GM21381 (cell line): ENCODE results near the gene CD4.
A peak's percentile ranks its signal among the peaks of the same experiment; 100 is the strongest.
"Not testable (repeated sequence)": the region's sequence is repeated elsewhere in the genome, so short reads cannot be mapped to it uniquely, and the experiment has no call there.

Experiments used
- ATAC-seq: cut with Tn5 transposase; IDR thresholded peaks from one replicate; pipeline ENCODE4 v1.9.1; 2021; ENCODE audit warnings: mild to moderate bottlenecking, moderate library complexity; ENCODE audit not compliant: unreplicated experiment

CD4 gene

DNA sequence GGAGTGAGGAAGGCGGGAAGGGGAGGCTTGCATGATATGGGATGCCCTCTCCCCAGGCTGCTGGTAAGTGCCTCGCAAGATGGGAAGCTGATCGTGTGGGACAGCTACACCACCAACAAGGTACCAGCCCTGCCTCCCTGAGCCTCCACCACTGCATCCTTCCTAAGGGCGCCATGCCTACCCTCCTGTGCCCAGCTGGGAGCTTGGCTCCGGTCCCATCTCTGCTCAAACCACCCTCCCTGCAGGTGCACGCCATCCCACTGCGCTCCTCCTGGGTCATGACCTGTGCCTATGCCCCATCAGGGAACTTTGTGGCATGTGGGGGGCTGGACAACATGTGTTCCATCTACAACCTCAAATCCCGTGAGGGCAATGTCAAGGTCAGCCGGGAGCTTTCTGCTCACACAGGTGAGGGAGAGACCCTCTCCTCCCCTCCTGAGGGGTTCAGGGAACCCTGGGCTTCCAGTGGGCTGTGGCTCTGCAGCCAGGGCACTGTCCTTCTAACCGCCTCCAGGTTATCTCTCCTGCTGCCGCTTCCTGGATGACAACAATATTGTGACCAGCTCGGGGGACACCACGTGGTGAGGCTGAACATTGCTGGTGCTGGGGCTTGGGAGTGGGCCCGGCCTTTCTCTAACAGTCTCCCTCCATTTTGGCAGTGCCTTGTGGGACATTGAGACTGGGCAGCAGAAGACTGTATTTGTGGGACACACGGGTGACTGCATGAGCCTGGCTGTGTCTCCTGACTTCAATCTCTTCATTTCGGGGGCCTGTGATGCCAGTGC lies 54.0 kb downstream of the CD4 start:
- ATAC-seq = no peak

DNA sequence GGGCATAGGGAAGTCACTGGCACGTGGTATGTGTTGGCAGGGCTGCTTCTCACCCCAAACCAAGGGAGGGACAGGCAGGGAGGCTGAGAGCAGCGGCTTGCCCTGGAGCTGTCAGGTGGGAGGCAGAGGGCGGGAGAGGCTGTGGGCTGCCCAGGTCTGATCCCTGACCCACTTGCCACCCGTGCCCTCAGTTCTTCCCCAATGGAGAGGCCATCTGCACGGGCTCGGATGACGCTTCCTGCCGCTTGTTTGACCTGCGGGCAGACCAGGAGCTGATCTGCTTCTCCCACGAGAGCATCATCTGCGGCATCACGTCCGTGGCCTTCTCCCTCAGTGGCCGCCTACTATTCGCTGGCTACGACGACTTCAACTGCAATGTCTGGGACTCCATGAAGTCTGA lies 56.1 kb downstream of the CD4 start:
- ATAC-seq = no peak

DNA sequence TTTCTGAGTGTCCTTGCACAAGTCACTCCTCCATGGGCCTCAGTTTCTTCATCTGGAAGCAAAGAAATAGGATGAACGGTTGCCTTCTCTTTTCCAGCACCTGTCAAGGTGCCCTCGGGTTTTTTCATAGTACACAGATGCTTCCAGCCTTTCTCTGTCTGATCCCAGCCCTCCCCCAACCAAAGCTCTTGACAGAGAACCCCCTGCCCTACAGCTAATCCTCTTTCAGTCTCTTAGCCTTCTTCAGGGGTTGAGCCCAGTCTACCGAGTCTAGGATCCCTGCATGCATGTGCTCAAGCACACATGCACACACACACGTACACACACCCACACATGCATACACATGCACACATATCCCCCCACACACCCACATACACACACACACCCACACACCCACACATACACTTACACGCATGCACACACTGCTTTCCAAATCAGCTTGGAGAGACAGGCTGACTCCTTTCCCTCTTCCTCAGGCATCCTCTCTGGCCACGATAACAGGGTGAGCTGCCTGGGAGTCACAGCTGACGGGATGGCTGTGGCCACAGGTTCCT lies 57.1 kb downstream of the CD4 start:
- ATAC-seq = no peak

DNA sequence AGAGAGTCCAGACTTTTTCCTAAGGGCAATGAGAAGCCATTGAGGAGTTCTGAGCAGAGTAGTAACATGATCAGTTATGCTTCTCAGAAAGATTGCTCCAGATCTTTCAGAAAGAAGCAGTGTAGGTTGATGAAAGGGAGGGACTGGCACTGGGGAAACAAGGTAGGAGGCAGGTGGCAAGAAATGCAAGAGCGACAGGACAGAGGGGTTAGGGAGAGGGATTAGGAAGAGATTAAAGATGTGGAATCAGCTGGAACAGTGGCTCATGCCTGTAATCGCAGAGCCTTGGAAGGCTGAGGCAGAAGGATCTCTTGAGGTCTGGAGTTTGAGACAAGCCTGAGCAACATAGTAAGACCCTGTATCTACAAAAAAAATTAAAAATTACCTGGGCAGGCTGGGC lies 58.3 kb downstream of the CD4 start:
- ATAC-seq = no peak

DNA sequence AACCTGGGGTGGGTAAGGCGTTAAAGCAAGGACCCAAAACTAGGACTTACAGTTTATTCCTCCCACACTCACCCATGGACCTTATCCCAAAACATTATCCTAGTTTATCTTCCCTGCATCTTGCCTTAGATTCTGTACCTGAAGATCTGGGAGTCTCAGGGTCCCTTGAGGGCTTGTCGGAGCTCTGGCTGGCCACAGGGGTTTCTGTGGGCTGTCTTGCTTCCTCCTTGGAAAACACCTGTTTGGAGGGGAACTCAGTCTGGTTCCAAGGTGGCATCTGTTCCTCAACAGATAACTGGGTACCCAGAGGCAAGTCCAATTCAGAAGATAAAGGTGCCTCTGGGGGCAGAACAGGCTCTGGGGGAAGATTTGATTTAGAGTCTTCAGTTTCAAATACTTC lies 60.1 kb downstream of the CD4 start:
- ATAC-seq = no peak

DNA sequence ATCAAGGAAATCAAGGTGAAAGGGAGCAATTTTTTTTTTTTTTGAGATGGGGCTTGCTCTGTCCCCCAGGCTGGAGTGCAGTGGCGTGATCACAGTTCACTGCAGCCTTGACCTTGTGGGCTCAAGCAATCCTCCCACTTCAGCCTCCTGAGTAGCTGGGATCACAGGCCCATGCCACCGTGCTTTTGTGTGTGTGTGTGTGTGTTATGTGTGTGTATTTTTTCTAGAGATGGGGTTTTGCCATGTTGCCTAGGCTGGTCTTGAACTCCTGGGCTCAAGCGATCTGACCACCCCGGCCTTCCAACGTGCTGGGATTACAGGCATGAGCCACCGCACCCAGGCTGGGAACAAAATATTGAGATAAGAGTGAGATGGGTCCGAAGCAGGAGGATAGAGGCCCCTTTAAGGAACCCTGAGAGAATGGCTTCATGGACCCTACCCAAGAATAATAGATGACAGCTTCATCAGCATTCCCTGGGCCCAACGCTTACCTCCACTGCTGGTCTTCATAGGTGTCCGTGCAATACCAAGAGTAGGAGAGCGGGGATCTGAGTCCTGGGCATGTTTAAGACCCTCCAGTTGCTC lies 60.7 kb downstream of the CD4 start:
- no peak for ATAC-seq

DNA sequence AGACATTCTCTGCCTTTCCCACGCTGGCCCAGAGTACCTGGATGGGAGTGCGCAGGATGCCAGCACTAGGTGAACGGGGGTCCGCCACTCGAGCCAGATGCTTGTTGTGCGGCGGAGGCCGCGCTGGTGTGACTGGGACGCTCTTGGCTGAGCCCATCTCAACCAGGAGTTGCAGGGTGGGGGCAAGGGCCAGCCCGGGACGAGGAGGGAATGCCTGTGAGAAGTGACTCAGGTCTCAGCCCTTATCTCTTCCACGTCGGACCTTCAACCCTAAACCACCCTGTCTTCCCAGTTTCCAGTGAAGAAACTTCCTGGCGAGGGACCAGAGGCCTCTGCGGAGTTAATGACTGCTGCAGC lies 61.4 kb downstream of the CD4 start:
- no peak for ATAC-seq

DNA sequence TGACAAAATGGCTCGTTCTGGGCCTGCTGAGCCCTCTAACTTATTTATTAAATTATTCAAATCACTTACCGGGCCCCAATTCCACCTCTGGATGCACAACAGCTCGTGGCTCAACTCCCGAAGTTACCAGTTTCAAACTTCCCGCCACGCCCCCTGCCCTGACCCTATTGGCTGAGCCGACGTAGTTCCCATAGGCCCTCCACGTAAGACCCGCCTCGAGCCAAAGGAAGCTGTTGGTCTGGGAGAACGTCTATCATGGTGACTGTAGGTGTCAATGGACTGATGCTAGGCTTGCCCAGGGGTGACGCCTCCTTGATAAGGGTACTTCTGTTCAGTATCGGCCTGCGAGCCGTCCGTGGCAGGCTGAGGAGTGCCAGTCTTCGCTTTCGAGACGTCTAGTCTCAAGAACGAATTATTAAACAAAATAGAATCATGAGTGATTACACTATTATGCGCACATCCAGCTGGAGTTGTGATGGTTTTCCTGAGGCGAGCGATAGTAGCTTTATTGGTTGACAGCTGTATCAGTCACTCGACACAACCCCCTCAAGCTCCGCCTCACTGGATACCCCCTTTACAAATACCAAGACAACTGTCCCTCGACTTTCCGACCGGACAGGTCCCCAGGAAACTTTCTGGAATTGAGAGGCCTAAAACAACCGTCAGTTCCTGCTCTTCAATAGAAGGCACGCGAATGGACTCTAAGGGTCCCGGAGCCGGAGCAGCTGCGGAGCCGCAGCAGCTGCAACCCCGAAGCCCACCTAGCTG lies 62.0 kb downstream of the CD4 start, which contains the start of gene CDCA3:
CDCA3 (minus strand) TSS at position 134 of the 768 bp plus-strand sequence. CDS start 334 bp downstream, outside the sequence.
- peak; percentile 50 for ATAC-seq

DNA sequence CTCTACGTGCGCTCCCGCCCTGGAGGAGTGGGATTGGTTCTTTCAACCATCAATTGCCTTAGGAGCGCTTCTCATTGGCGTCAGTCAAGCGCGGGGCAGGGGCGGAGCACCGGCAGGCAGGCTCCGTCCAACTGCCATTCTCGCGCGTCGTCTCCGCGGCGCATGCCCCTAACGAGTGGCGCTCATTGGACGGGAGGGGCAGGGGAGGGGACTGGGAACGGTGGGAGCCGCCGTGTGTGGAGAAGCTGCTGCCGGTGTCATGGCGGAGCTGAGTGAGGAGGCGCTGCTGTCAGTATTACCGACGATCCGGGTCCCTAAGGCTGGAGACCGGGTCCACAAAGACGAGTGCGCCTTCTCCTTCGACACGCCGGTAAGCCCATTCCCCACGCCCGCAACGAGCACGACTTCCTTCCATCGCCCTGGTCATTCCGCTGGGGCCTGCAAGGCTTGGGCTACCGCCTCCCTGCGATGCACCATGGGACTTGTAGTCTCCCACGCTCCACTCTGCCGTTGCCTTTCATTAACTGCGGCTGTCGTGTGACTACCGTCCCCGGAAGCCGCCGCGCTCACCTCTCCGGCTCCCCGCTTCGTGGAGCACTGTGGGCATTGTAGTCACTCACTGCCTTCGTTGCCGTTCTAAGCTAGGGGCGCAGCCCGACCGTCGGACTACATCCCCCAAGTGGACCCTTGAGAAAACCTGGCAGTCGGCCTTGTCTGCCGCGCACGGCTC lies 62.8 kb downstream of the CD4 start, which contains the start of gene USP5:
USP5 (plus strand) TSS at position 230 of the 730 bp plus-strand sequence; CDS start at position 260, 30 bp downstream.
- ATAC-seq = peak; percentile 70

DNA sequence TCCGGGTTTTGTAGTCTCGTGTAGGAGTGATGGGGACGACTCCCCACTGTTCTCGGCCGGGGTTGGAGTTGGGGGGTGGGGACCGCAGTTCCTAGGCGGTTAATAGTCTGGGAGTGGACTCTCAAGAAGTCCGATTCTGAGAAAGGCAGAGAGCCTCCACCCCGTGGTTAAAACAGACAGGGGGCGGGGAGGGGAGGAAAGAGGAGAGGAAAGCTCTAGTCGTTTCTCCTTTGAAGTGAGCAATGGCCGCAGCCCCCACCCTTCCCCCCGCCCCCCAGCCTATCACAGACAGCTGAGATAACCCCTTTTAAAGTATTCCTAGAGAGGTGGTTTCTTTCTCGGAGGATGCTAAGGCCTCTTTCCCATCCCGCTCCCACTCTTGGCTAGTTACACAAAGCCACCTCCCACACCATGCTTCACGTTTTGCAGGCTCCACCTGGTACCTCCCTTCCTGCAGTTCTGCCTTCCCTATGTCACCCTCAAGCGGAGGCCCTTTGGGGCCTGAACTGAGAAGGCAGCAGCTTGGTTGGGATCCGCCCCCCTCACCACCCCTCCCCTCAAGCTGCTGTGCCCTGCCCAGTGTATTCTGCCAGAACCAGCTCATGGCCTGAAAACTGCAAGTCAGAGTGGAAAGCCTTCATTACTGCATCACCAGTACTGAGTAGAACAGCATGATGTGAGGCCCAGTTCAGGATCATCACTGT lies 63.5 kb downstream of the CD4 start:
- no peak for ATAC-seq

DNA sequence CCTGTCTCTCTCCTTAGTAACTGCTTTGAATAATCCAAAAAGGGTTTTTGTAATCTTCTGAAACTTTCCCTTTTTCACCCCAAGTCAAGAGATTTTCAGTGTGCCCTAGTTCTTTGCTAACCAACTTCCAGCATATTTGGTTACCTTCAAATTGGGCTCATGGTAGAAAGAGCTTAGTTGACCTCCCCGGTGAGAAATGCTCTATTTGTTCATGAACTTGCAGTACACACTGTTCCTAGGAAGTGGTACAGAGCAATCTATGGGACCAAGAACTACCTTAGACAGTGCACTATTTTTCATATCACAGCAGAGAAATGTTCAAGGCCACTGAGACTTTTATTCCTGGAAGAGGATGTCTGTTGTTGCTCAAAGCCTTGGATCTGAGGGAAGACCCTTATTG lies 64.3 kb downstream of the CD4 start:
- no peak for ATAC-seq

DNA sequence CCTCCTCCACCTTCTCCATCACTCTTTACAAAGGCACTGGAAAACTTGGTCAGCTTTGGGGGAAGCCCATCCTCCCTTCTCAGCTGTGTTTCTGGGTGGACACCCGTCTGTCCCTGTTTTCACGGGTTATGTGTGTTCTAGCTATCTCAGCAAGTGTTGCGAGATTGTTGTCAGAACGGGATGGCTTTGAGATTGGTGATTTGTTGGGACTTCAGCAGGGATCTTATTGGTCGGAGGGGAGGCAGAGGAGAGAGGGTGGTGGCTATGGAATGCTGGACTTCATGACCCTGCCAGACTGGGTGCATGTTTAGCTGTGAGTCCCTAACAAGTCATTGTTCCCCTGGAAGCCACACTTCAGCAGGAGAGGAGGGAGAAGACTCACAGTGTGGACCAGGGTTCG lies 64.7 kb downstream of the CD4 start:
- ATAC-seq = no peak

DNA sequence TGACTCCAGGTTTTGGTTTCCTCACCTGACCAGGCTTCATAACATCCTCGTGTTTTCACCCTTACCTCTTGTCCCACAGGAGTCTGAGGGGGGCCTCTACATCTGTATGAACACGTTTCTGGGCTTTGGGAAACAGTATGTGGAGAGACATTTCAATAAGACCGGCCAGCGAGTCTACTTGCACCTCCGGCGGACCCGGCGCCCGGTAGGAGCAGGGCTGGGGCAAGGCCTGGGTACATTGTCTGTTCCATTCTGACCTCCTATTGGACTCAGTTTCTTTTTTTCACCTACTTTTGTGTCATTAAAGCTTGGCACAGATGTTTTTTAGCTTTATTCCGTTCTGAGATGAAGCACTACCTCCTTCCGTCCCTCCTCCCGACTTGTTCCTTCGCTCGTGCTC lies 66.0 kb downstream of the CD4 start:
- no peak for ATAC-seq

DNA sequence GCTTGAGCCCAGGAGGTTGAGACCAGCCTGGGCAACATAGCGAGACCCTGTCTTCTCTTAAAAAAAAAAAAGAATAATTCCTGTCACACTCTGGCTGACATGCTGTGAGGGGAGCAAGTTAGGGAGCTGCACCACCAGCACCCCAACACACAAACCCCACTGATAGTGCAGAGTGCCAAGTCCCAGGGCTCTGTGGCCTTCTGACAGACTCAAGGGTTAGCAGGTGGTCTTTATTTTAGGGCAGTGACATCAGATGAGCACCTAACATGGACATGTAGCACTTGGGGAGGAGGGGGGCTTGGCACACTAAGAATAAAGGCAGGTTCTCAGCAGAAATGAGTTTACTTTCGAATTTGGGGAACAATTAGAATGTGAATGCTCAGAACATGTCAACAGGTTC lies 69.5 kb downstream of the CD4 start:
- ATAC-seq = no peak

DNA sequence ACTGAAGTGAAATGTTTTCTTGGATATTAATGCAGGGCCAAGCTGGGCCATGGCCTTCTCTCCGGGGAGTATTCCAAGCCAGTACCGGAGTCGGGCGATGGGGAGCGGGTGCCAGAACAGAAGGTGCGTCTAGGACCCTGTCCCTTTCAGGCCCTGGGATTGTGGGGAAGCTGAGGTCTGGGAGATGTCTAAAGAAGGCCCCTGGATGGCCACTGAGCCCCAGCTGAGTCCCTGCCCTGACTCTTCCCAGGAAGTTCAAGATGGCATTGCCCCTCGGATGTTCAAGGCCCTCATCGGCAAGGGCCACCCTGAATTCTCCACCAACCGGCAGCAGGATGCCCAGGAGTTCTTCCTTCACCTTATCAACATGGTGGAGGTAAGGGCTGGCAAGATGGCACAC lies 70.8 kb downstream of the CD4 start:
- ATAC-seq = no peak

DNA sequence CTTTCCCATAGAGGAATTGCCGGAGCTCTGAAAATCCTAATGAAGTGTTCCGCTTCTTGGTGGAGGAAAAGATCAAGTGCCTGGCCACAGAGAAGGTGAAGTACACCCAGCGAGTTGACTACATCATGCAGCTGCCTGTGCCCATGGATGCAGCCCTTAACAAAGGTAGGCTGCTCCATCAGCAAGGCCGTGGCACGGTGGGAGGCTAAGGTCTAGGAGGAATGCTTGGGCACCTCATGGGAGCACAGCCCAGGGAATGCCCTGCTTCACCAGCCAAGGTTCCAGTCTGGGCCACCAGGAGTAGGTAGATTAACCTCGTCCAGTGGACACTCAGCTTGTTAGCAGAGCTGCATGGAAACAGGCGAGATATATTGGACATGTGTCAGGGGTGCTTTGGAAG lies 71.6 kb downstream of the CD4 start:
- ATAC-seq = no peak

DNA sequence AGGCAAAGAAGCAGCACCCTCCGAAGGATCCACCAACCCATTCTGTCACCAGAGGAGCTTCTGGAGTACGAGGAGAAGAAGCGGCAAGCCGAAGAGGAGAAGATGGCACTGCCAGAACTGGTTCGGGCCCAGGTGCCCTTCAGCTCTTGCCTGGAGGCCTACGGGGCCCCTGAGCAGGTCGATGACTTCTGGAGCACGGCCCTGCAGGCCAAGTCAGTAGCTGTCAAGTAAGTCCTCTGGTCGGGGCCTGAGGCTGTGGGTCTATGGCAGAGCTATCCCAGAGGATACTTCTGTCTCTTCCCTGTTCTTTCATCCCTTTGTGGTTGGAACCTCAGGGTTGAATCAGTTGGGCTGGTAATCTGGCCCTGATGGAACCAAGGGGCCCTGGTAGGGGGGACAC lies 72.1 kb downstream of the CD4 start:
- no peak for ATAC-seq

DNA sequence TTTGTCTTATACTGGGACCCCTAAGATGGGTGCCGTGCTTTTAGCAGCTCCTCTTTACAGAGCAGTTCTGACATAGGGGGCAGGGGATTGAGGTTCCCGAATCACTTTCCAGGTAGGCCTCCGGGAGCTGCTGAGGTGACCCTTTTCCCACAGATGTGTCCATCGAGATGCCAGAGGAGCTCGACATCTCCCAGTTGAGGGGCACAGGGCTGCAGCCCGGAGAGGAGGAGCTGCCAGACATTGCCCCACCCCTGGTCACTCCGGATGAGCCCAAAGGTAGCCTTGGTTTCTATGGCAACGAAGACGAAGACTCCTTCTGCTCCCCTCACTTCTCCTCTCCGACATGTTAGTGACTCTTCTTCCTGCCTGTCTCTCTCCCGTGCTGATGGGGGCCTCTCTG lies 73.7 kb downstream of the CD4 start:
- no peak for ATAC-seq

DNA sequence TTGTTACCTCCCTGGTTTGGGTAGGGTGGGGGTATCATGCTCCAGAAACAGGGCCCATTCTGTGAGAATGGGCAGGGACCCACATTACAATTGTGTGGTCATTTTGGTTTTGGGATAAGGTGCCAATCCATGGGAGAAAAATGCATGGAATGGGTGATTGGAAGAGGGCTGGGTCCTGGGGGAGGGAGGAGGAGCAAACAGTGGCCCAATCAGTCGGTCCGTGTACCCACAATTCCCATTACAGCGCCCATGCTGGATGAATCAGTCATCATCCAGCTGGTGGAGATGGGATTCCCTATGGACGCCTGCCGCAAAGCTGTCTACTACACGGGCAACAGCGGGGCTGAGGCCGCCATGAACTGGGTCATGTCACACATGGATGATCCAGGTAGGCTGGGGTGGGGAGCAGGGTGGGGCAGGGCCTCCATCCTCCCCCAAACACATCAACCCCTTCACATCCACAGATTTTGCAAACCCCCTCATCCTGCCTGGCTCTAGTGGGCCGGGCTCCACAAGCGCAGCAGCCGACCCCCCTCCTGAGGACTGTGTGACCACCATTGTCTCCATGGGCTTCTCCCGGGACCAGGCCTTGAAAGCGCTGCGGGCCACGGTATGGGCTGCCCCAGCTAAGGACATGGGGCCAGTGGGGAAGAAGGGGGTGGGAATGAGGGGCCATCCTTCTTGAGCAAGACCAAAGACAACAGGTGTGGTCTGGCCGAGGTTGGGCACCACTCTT lies 74.4 kb downstream of the CD4 start:
- no peak for ATAC-seq

DNA sequence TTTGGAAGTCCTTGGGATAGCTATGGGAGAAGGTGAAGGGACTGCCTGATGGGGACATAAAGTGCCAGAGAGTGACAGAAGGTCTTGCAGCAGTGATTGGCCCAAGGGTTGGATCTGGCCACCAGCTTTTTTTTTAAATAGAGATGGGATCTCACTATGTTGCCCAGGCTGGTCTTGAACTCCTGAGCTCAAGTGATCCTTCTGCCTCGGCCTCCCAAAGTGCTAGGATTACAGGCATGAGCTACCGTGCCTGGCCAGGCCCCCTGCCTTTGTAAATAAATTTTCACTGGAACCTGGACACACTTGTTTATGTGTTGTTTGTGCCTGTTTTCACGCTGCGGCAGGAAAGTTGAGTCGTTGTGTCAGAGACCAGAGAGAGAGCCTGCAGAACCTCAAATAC lies 76.0 kb downstream of the CD4 start:
- ATAC-seq = not testable (repeated sequence)
